DND-41 (cell line): ENCODE data around the gene GPATCH2L.

Source experiments
- EZH2 ChIP-seq: IDR thresholded peaks from 3 replicates; pipeline ENCODE4 v1.6.1; 2012; ENCODE audit warnings: borderline replicate concordance, low read depth, mild to moderate bottlenecking, moderate library complexity, low read length, inconsistent platforms; ENCODE audit not compliant: severe bottlenecking
- TF ChIP-seq, protein P1 (sequence below): IDR thresholded peaks from 2 replicates; pipeline ENCODE4 v1.5.1; 2012; ENCODE audit warnings: borderline replicate concordance, low read length, moderate library complexity, mild to moderate bottlenecking; ENCODE audit not compliant: poor library complexity, severe bottlenecking; ENCODE audit errors: extremely low read depth

DNA sequence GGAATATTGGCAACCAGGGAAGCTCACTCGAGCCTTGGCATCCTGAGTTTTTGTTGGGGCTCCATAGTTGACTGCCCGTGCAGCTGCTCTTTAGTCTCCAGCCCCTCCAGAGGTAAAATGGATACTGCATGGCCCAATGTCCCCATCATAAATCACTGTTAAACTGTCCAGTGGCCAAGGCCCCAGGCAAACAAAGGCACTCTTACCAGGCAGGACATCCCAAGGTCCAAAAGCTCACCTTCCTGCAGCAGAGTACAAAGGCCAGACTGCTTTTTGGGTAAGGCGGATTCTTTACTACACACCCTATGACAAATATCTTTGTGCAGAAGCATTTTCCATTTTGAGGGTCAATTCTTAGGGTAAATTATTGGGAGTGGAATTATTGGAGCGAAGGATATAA, 81.1 kb downstream of the GPATCH2L start:
- TF ChIP-seq, protein P1, sequence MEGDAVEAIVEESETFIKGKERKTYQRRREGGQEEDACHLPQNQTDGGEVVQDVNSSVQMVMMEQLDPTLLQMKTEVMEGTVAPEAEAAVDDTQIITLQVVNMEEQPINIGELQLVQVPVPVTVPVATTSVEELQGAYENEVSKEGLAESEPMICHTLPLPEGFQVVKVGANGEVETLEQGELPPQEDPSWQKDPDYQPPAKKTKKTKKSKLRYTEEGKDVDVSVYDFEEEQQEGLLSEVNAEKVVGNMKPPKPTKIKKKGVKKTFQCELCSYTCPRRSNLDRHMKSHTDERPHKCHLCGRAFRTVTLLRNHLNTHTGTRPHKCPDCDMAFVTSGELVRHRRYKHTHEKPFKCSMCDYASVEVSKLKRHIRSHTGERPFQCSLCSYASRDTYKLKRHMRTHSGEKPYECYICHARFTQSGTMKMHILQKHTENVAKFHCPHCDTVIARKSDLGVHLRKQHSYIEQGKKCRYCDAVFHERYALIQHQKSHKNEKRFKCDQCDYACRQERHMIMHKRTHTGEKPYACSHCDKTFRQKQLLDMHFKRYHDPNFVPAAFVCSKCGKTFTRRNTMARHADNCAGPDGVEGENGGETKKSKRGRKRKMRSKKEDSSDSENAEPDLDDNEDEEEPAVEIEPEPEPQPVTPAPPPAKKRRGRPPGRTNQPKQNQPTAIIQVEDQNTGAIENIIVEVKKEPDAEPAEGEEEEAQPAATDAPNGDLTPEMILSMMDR = no peak
- no peak for TF ChIP-seq EZH2
